Mucosa of descending colon (tissue), 3 donors: ENCODE data around the gene TMPRSS2. TPM values are rescaled to one million over a fixed set of nuclear protein-coding genes. Genes with fewer than 3 reads are reported as not detected.
A peak's percentile ranks its signal among the peaks of the same experiment; 100 is the strongest.

Source experiments
- ATAC-seq: fragments of 200-7000 bp; cut with Tn5 transposase; one replicate; pipeline ENCODE4 v1.9.1; 2020; ENCODE audit warnings: mild to moderate bottlenecking, moderate library complexity
- DNase-seq, 3 donors: peaks; one replicate each; pipeline ENCODE4 v3.0.0-alpha.2; 2020
- H3K36me3 ChIP-seq: fragments of 200-600 bp; one replicate; pipeline ENCODE4 v1.8.0; 2021; ENCODE audit warnings: low read depth, mild to moderate bottlenecking
- H3K4me1 ChIP-seq: fragments of 200-600 bp; one replicate; pipeline ENCODE4 v1.8.0; 2021; ENCODE audit warnings: low read depth, mild to moderate bottlenecking
- H3K4me3 ChIP-seq: fragments of 200-600 bp; one replicate; pipeline ENCODE4 v1.8.0; 2021; ENCODE audit warnings: mild to moderate bottlenecking
- H3K9me3 ChIP-seq: fragments of 200-600 bp; one replicate; pipeline ENCODE4 v1.8.0; 2021; ENCODE audit warnings: mild to moderate bottlenecking
- CTCF ChIP-seq: fragments of 200-600 bp; IDR thresholded peaks from one replicate; pipeline ENCODE4 v1.8.0; 2022; ENCODE audit warnings: antibody characterized with exemption, mild to moderate bottlenecking
- intact Hi-C, 2 donors: fragments of 100-400 bp; cut with DNase I in 1 of 2; cut with micrococcal nuclease in 1 of 2; formaldehyde crosslinking; loops; one replicate each; pipeline versions ENCODE4 v1.11.0 to v1.11.1; 2022; cut with DNase I, micrococcal nuclease
- total RNA-seq, 3 donors: library from RNA; stranded (reverse); fragmentation: NEBNext Ultra II Directional in 2 of 3; extraction: Animal tissue kit (Norgen Biotek cat#: 25700) in 2 of 3; gene quantifications; one replicate each; pipeline versions ENCODE4 v1.2.1 to v1.2.4, GENCODE V29; 2021 to 2023
- donor health status: DM: no; HTN: no; CAD: no; lungs with moderate emphysema.
- donor health status: DM: no; HTN: no; CAD: no.
- donor health status: DM: no; HTN: yes; CAD: no.

The TMPRSS2 gene
- total RNA-seq, 3 donors from 2014 or later: 283 to 624 (median 566) TPM

- Histone ChIP-seq H3K4me3 (no peak overlapping the region), H3K36me3 (no peaks in the 10 kb centered on the region), H3K4me1 (peaks cover 10% of the 10 kb centered on the region), H3K9me3 (no peaks in the 10 kb centered on the region)
- DNase-seq: no peak
- intact Hi-C loops: no loop called here
- no peak for TF ChIP-seq CTCF
- no peak for ATAC-seq
Measured at GRCh38 chr21:41530366-41530765, 22.4 kb upstream of the TMPRSS2 start.

GRCh38 chr21:41529769-41530168 lies 21.8 kb upstream of the TMPRSS2 start:
- TF ChIP-seq CTCF: no peak
- DNase-seq: no peak
- no peak for ATAC-seq
- intact Hi-C loops: no loop called here
- Histone ChIP-seq H3K4me1 (peaks cover 15% of the 10 kb centered on the region), H3K4me3 (no peak overlapping the region), H3K36me3 (no peaks in the 10 kb centered on the region), H3K9me3 (no peaks in the 10 kb centered on the region)

- Histone ChIP-seq H3K4me1 (peaks cover 26% of the 10 kb centered on the region), H3K4me3 (no peak overlapping the region), H3K9me3 (no peaks in the 10 kb centered on the region), H3K36me3 (no peaks in the 10 kb centered on the region)
- ATAC-seq (peak; percentile 86), DNase-seq (peak; percentile 76 to 87 (median 84))
- TF ChIP-seq CTCF: no peak
- intact Hi-C loops: no loop called here
Measured at GRCh38 chr21:41526478-41527087, 18.6 kb upstream of the TMPRSS2 start.

- H3K4me3 ChIP-seq: no peak overlapping the region
- intact Hi-C loops: no loop called here
- DNase-seq (peak in 1 of 3 donors; percentile 33), ATAC-seq (no peak)
- H3K4me1 ChIP-seq: peaks cover 34% of the 10 kb centered on the region
- H3K9me3 ChIP-seq: no peaks in the 10 kb centered on the region
- H3K36me3 ChIP-seq: no peaks in the 10 kb centered on the region
- TF ChIP-seq CTCF: no peak
Measured at GRCh38 chr21:41523175-41523574, 15.2 kb upstream of the TMPRSS2 start.

- Histone ChIP-seq H3K4me1 (peaks cover 29% of the 10 kb centered on the region), H3K9me3 (no peaks in the 10 kb centered on the region), H3K36me3 (no peaks in the 10 kb centered on the region), H3K4me3 (no peak overlapping the region)
- intact Hi-C loops: no loop called here
- ATAC-seq (peak; percentile 67), DNase-seq (peak in 2 of 3 donors; percentile 60 to 64)
- no peak for TF ChIP-seq CTCF
Measured at GRCh38 chr21:41521489-41522027, 13.6 kb upstream of the TMPRSS2 start.
